ENCODE data around the gene HOXA7.
A peak's percentile ranks its signal among the peaks of the same experiment; 100 is the strongest.

Gene HOXA7

DNA sequence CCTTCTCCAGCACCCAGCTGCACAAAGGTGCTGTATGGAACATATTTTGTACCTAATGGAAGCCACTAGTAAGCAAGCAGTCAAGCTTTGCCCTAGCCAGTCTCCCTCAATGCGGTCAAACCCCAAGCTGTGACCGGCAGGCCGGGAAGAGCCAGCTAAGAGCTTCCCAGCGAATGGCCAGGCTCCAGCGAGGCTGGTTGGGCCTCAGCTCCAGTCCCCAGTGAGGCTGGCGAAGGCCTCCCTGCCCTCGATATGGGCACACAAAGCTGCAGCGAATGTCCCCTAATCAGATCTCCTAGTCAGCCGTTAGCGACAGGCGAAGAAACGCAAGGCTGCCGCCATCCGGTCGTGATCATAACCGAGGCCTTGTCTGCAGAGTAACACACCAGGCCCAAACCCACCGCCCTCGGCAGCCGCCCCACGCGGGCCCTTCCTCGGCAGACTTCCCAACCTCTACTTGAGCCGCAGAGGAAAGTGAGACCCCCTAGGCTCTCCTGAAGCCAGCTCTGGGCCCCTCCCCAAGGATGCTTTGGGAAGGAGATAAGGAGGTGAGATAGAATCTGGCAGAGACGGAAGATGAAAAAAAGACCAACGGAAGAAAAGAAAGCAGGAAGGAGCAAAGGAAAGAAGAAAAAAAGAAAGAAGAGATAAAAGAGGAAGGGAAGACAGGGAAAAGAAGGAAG, 11.9 kb upstream of the HOXA7 start:
- Histone ChIP-seq H3K9me3 (ENCODE audit: control insufficient read depth, insufficient read depth, low read depth, low read length) (no peaks in the 10 kb centered on the region), H3K4me1 (ENCODE audit: control insufficient read depth, insufficient read depth, low read length) (peaks cover 7% of the 10 kb centered on the region; the same call in 1 of the 2 replicates), H3K36me3 (ENCODE audit: control insufficient read depth in 2 of 2, insufficient read depth in 1 of 2, low read length in 2 of 2) (peaks cover 15 to 41% of the 10 kb centered on the region in 2 experiments), H3K4me3 (ENCODE audit: low read depth, low read length) (peak overlapping the region; percentile 76), H3K27ac (ENCODE audit: extremely low read depth, low read depth, low read length) (peak overlapping the region; percentile 100)
- ChIA-PET POLR2A (interaction anchor here (0.6 to 11.2 kb wide), 13 partner anchors 11 to 1585 kb away, joined by 3 to 237 read pairs (median 9); partner anchors contain the start of genes CBX3, HOXA11, HOXA5 and HOXA7), CTCF (interaction anchor here (0.6 to 1.6 kb wide), 9 partner anchors 14 to 1313 kb away, joined by 3 to 7 read pairs (median 4); no protein-coding TSS in a partner anchor)
- peak; percentile 86 for TF ChIP-seq PRDM1 (tag by site-specific recombination; IDR thresholded peaks at IDR 0.05)
- no peak for TF ChIP-seq ZNF416 (tag by site-specific recombination; IDR thresholded peaks at IDR 0.05)
- 0 out of 2 replicates have a peak, but pooled peaks have one; percentile 9 for TF ChIP-seq KLF7 (tag by site-specific recombination; IDR thresholded peaks at IDR 0.05; ENCODE audit: borderline replicate concordance)
- TF ChIP-seq, protein P1, sequence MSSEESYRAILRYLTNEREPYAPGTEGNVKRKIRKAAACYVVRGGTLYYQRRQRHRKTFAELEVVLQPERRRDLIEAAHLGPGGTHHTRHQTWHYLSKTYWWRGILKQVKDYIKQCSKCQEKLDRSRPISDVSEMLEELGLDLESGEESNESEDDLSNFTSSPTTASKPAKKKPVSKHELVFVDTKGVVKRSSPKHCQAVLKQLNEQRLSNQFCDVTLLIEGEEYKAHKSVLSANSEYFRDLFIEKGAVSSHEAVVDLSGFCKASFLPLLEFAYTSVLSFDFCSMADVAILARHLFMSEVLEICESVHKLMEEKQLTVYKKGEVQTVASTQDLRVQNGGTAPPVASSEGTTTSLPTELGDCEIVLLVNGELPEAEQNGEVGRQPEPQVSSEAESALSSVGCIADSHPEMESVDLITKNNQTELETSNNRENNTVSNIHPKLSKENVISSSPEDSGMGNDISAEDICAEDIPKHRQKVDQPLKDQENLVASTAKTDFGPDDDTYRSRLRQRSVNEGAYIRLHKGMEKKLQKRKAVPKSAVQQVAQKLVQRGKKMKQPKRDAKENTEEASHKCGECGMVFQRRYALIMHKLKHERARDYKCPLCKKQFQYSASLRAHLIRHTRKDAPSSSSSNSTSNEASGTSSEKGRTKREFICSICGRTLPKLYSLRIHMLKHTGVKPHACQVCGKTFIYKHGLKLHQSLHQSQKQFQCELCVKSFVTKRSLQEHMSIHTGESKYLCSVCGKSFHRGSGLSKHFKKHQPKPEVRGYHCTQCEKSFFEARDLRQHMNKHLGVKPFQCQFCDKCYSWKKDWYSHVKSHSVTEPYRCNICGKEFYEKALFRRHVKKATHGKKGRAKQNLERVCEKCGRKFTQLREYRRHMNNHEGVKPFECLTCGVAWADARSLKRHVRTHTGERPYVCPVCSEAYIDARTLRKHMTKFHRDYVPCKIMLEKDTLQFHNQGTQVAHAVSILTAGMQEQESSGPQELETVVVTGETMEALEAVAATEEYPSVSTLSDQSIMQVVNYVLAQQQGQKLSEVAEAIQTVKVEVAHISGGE (tag by site-specific recombination; conservative IDR thresholded peaks at IDR 0.05; ENCODE audit: low read depth), result 0 out of 2 replicates have a peak, but pooled peaks have one; percentile 33
- TF ChIP-seq RBAK (tag by site-specific recombination; IDR thresholded peaks at IDR 0.05), result no peak
- TF ChIP-seq, protein P2, sequence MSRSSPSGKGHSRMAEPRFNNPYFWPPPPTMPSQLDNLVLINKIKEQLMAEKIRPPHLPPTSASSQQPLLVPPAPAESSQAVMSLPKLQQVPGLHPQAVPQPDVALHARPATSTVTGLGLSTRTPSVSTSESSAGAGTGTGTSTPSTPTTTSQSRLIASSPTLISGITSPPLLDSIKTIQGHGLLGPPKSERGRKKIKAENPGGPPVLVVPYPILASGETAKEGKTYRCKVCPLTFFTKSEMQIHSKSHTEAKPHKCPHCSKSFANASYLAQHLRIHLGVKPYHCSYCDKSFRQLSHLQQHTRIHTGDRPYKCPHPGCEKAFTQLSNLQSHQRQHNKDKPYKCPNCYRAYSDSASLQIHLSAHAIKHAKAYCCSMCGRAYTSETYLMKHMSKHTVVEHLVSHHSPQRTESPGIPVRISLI (tag by site-specific recombination; IDR thresholded peaks at IDR 0.05), result peak; percentile 88; the same call in 1 of the 2 replicates
- TF ChIP-seq ZSCAN23 (tag by site-specific recombination; IDR thresholded peaks at IDR 0.05), result peak; percentile 18; the same call in 1 of the 2 replicates
- TF ChIP-seq ZNF366 (tag by site-specific recombination; conservative IDR thresholded peaks at IDR 0.05), result peak; percentile 99
- TF ChIP-seq ZNF266 (tag by site-specific recombination; IDR thresholded peaks at IDR 0.05; ENCODE audit: low read depth), result 0 out of 2 replicates have a peak, but pooled peaks have one; percentile 4
- TF ChIP-seq, protein P3, sequence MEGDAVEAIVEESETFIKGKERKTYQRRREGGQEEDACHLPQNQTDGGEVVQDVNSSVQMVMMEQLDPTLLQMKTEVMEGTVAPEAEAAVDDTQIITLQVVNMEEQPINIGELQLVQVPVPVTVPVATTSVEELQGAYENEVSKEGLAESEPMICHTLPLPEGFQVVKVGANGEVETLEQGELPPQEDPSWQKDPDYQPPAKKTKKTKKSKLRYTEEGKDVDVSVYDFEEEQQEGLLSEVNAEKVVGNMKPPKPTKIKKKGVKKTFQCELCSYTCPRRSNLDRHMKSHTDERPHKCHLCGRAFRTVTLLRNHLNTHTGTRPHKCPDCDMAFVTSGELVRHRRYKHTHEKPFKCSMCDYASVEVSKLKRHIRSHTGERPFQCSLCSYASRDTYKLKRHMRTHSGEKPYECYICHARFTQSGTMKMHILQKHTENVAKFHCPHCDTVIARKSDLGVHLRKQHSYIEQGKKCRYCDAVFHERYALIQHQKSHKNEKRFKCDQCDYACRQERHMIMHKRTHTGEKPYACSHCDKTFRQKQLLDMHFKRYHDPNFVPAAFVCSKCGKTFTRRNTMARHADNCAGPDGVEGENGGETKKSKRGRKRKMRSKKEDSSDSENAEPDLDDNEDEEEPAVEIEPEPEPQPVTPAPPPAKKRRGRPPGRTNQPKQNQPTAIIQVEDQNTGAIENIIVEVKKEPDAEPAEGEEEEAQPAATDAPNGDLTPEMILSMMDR (tag by site-specific recombination; IDR thresholded peaks at IDR 0.05), result peak; percentile 23; the same call in 1 of the 2 replicates
- TF ChIP-seq ZNF23 (tag by site-specific recombination; IDR thresholded peaks at IDR 0.05; ENCODE audit: borderline replicate concordance), result no peak
- TF ChIP-seq ZNF335 (tag by site-specific recombination; conservative IDR thresholded peaks at IDR 0.05), result 0 out of 2 replicates have a peak, but pooled peaks have one; percentile 32
- TF ChIP-seq GLIS2 (tag by site-specific recombination; IDR thresholded peaks at IDR 0.05), result peak; percentile 72
- TF ChIP-seq ZNF341 (tag by site-specific recombination; IDR thresholded peaks at IDR 0.05; ENCODE audit: low read depth), result peak; percentile 55; the same call in 1 of the 2 replicates
- TF ChIP-seq ZNF544 (tag by site-specific recombination; IDR thresholded peaks at IDR 0.05), result no peak
- TF ChIP-seq ZNF558 (tag by site-specific recombination; IDR thresholded peaks at IDR 0.05), result no peak
- TF ChIP-seq ZNF664 (tag by site-specific recombination; IDR thresholded peaks at IDR 0.05), result no peak
- no peak for TF ChIP-seq ZNF121 (tag by site-specific recombination; IDR thresholded peaks at IDR 0.05)
- TF ChIP-seq ZNF658 (tag by site-specific recombination; IDR thresholded peaks at IDR 0.05), result no peak
- TF ChIP-seq ZNF2 (tag by site-specific recombination; IDR thresholded peaks at IDR 0.05), result peak; percentile 60; the same call in 1 of the 2 replicates
- TF ChIP-seq, protein P4, sequence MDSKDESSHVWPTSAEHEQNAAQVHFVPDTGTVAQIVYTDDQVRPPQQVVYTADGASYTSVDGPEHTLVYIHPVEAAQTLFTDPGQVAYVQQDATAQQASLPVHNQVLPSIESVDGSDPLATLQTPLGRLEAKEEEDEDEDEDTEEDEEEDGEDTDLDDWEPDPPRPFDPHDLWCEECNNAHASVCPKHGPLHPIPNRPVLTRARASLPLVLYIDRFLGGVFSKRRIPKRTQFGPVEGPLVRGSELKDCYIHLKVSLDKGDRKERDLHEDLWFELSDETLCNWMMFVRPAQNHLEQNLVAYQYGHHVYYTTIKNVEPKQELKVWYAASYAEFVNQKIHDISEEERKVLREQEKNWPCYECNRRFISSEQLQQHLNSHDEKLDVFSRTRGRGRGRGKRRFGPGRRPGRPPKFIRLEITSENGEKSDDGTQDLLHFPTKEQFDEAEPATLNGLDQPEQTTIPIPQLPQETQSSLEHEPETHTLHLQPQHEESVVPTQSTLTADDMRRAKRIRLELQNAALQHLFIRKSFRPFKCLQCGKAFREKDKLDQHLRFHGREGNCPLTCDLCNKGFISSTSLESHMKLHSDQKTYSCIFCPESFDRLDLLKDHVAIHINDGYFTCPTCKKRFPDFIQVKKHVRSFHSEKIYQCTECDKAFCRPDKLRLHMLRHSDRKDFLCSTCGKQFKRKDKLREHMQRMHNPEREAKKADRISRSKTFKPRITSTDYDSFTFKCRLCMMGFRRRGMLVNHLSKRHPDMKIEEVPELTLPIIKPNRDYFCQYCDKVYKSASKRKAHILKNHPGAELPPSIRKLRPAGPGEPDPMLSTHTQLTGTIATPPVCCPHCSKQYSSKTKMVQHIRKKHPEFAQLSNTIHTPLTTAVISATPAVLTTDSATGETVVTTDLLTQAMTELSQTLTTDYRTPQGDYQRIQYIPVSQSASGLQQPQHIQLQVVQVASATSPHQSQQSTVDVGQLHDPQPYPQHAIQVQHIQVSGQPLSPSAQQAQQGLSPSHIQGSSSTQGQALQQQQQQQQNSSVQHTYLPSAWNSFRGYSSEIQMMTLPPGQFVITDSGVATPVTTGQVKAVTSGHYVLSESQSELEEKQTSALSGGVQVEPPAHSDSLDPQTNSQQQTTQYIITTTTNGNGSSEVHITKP (tag by site-specific recombination; IDR thresholded peaks at IDR 0.05), result no peak
- no peak for TF ChIP-seq ZNF76 (tag by site-specific recombination; IDR thresholded peaks at IDR 0.05; ENCODE audit: borderline replicate concordance, low read depth)
- TF ChIP-seq ZNF426 (tag by site-specific recombination; IDR thresholded peaks at IDR 0.05), result peak; percentile 13; the same call in 1 of the 2 replicates
- TF ChIP-seq SCRT1 (tag by site-specific recombination; IDR thresholded peaks at IDR 0.05; ENCODE audit: borderline replicate concordance), result no peak
- TF ChIP-seq, protein P5, sequence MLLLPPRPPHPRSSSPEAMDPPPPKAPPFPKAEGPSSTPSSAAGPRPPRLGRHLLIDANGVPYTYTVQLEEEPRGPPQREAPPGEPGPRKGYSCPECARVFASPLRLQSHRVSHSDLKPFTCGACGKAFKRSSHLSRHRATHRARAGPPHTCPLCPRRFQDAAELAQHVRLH (tag by site-specific recombination; IDR thresholded peaks at IDR 0.05), result 0 out of 2 replicates have a peak, but pooled peaks have one; percentile 11
